GM21717 (cell line): ENCODE measurements around the gene UNC80.
"Not testable (repeated sequence)": the region's sequence is repeated elsewhere in the genome, so short reads cannot be mapped to it uniquely, and the experiment has no call there.

ENCODE experiments used
- ATAC-seq: cut with Tn5 transposase; IDR thresholded peaks from one replicate; pipeline ENCODE4 v1.9.1; 2021; ENCODE audit warnings: mild to moderate bottlenecking, moderate library complexity; ENCODE audit not compliant: unreplicated experiment

UNC80 gene

GRCh38 chr2:209771474-209772289, at the start of gene UNC80:
TSS of gene UNC80 (plus strand) at chr2:209771832. CDS start at chr2:209772073, 241 bp downstream.
- no peak for ATAC-seq

- no peak for ATAC-seq
Observed at GRCh38 chr2:209726311-209726710, 45.3 kb upstream of the UNC80 start.

GRCh38 chr2:209727077-209727476, 44.6 kb upstream of the UNC80 start:
- no peak for ATAC-seq

GRCh38 chr2:209734805-209735204, 36.8 kb upstream of the UNC80 start:
- ATAC-seq, result no peak

- no peak for ATAC-seq
Observed at GRCh38 chr2:209741953-209742352, 29.7 kb upstream of the UNC80 start.

- no peak for ATAC-seq
Observed at GRCh38 chr2:209753020-209753419, 18.6 kb upstream of the UNC80 start.

- ATAC-seq, result no peak
Observed at GRCh38 chr2:209757163-209757562, 14.5 kb upstream of the UNC80 start.

GRCh38 chr2:209761566-209761965, 10.1 kb upstream of the UNC80 start:
- ATAC-seq, result no peak

- ATAC-seq, result no peak
Observed at GRCh38 chr2:209762563-209762962, 9.1 kb upstream of the UNC80 start.

GRCh38 chr2:209763106-209763505, 8.5 kb upstream of the UNC80 start:
- no peak for ATAC-seq

- no peak for ATAC-seq
Observed at GRCh38 chr2:209766613-209767012, 5.0 kb upstream of the UNC80 start.

GRCh38 chr2:209767316-209767715, 4.3 kb upstream of the UNC80 start:
- ATAC-seq, result no peak

- ATAC-seq, result no peak
Observed at GRCh38 chr2:209768557-209768956, 3.1 kb upstream of the UNC80 start.

- ATAC-seq, result no peak
Observed at GRCh38 chr2:209772290-209772685, 656 bp downstream of the UNC80 start.

GRCh38 chr2:209773377-209773776, 1.7 kb downstream of the UNC80 start:
- no peak for ATAC-seq

- ATAC-seq, result no peak
Observed at GRCh38 chr2:209787416-209787815, 15.8 kb downstream of the UNC80 start.

- no peak for ATAC-seq
Observed at GRCh38 chr2:209788925-209789324, 17.3 kb downstream of the UNC80 start.

GRCh38 chr2:209790066-209790728, 18.6 kb downstream of the UNC80 start:
- peak; percentile 66 for ATAC-seq

GRCh38 chr2:209791151-209791550, 19.5 kb downstream of the UNC80 start:
- ATAC-seq, result no peak

- not testable (repeated sequence) for ATAC-seq
Observed at GRCh38 chr2:209795425-209795824, 23.8 kb downstream of the UNC80 start.

- ATAC-seq, result no peak
Observed at GRCh38 chr2:209805351-209805750, 33.7 kb downstream of the UNC80 start.

- ATAC-seq, result no peak
Observed at GRCh38 chr2:209806318-209806717, 34.7 kb downstream of the UNC80 start.
